Effector CD8-positive, alpha-beta T cell (primary cell): ENCODE results near the gene UBB.

Experiments
- DNase-seq: peaks from one replicate; lab custom pipeline; 2025; lab: John Stamatoyannopoulos, UW
- total RNA-seq, 4 experiments: gene quantifications; one replicate each; lab custom pipeline; 2026; lab: John Stamatoyannopoulos, UW

Gene UBB
- total RNA-seq = 354 to 687 (median 405) reads per million in 4 experiments

- DNase-seq = peak; percentile 91
These were observed at the start of gene UBB for GRCh38 chr17:16380640-16381495. TSS of gene UBB (plus strand) at chr17:16381091. CDS start at chr17:16381908, 817 bp downstream.

- no peak for DNase-seq
These were observed 42.5 kb upstream of the UBB start for GRCh38 chr17:16338391-16338790.

- DNase-seq = no peak
These were observed 41.5 kb upstream of the UBB start for GRCh38 chr17:16339402-16339801.

GRCh38 chr17:16339959-16340358, 40.9 kb upstream of the UBB start:
- no peak for DNase-seq

GRCh38 chr17:16342979-16343378, 37.9 kb upstream of the UBB start:
- no peak for DNase-seq

GRCh38 chr17:16343569-16343968, 37.3 kb upstream of the UBB start:
- DNase-seq = no peak

- no peak for DNase-seq
These were observed 35.3 kb upstream of the UBB start for GRCh38 chr17:16345565-16345964.

- DNase-seq = no peak
These were observed 34.1 kb upstream of the UBB start for GRCh38 chr17:16346721-16347271.

GRCh38 chr17:16348586-16348985, 32.3 kb upstream of the UBB start:
- no peak for DNase-seq

- no peak for DNase-seq
These were observed 31.5 kb upstream of the UBB start for GRCh38 chr17:16349431-16349830.

GRCh38 chr17:16351831-16352230, 29.1 kb upstream of the UBB start:
- DNase-seq = no peak

GRCh38 chr17:16352303-16352666, 28.6 kb upstream of the UBB start:
- no peak for DNase-seq

GRCh38 chr17:16352667-16353316, 28.1 kb upstream of the UBB start:
- DNase-seq = peak; percentile 12

- DNase-seq = peak; percentile 59
These were observed 27.3 kb upstream of the UBB start, which contains the start of gene CENPV for GRCh38 chr17:16353317-16354174. TSS of gene CENPV (minus strand) at chr17:16353469. CDS start at chr17:16353436, 33 bp downstream.

GRCh38 chr17:16354585-16354984, 26.3 kb upstream of the UBB start:
- no peak for DNase-seq

GRCh38 chr17:16358394-16358793, 22.5 kb upstream of the UBB start:
- no peak for DNase-seq

GRCh38 chr17:16361874-16362273, 19.0 kb upstream of the UBB start:
- no peak for DNase-seq

- DNase-seq = peak; percentile 62
These were observed 16.9 kb upstream of the UBB start for GRCh38 chr17:16363749-16364536.

GRCh38 chr17:16364625-16365024, 16.3 kb upstream of the UBB start:
- DNase-seq = no peak

- DNase-seq = no peak
These were observed 9.1 kb upstream of the UBB start for GRCh38 chr17:16371742-16372141.
